GM19467 (cell line): Measurements from ENCODE around the gene MALAT1.
"Not testable (repeated sequence)": the region's sequence is repeated elsewhere in the genome, so short reads cannot be mapped to it uniquely, and the experiment has no call there.

ENCODE experiments used
- ATAC-seq: cut with Tn5 transposase; IDR thresholded peaks from one replicate; pipeline ENCODE4 v1.9.1; 2021; ENCODE audit warnings: mild to moderate bottlenecking, moderate library complexity; ENCODE audit not compliant: unreplicated experiment

Gene MALAT1

GRCh38 chr11:65498977-65499712 lies at the start of gene MALAT1:
Gene MALAT1 (plus strand): TSS chr11:65499045.
- peak; percentile 25 for ATAC-seq

GRCh38 chr11:65451301-65451700 lies 47.5 kb upstream of the MALAT1 start:
- not testable (repeated sequence) for ATAC-seq

GRCh38 chr11:65452259-65452658 lies 46.6 kb upstream of the MALAT1 start:
- not testable (repeated sequence) for ATAC-seq

GRCh38 chr11:65452806-65453490 lies 45.9 kb upstream of the MALAT1 start:
- ATAC-seq = no peak

- no peak for ATAC-seq
Measured at GRCh38 chr11:65454311-65454695, 44.5 kb upstream of the MALAT1 start.

GRCh38 chr11:65454696-65455456 lies 44.0 kb upstream of the MALAT1 start:
- peak; percentile 78 for ATAC-seq

GRCh38 chr11:65456418-65456817 lies 42.4 kb upstream of the MALAT1 start:
- no peak for ATAC-seq

GRCh38 chr11:65459552-65459951 lies 39.3 kb upstream of the MALAT1 start:
- ATAC-seq = no peak

GRCh38 chr11:65465471-65465870 lies 33.4 kb upstream of the MALAT1 start:
- not testable (repeated sequence) for ATAC-seq

GRCh38 chr11:65467306-65467705 lies 31.5 kb upstream of the MALAT1 start:
- ATAC-seq = not testable (repeated sequence)

GRCh38 chr11:65468874-65469333 lies 29.9 kb upstream of the MALAT1 start:
- ATAC-seq = no peak

- no peak for ATAC-seq
Measured at GRCh38 chr11:65470433-65471049, 28.3 kb upstream of the MALAT1 start.

- ATAC-seq = peak; percentile 22
Measured at GRCh38 chr11:65471447-65471891, 27.4 kb upstream of the MALAT1 start.

GRCh38 chr11:65472588-65473277 lies 26.1 kb upstream of the MALAT1 start:
- not testable (repeated sequence) for ATAC-seq

- ATAC-seq = no peak
Measured at GRCh38 chr11:65473278-65473860, 25.5 kb upstream of the MALAT1 start.

GRCh38 chr11:65474864-65475263 lies 24.0 kb upstream of the MALAT1 start:
- no peak for ATAC-seq

GRCh38 chr11:65476632-65477148 lies 22.2 kb upstream of the MALAT1 start:
- ATAC-seq = no peak

- peak; percentile 86 for ATAC-seq
Measured at GRCh38 chr11:65477149-65477965, 21.5 kb upstream of the MALAT1 start.
